GM10266 (cell line): ENCODE results near the gene JCHAIN.
A peak's percentile ranks its signal among the peaks of the same experiment; 100 is the strongest.
"Not testable (repeated sequence)": the region's sequence is repeated elsewhere in the genome, so short reads cannot be mapped to it uniquely, and the experiment has no call there.

Experiments
- DNase-seq: peaks from one replicate; pipeline ENCODE4 v3.0.0; 2012; ENCODE audit errors: extremely low spot score
- CTCF ChIP-seq: IDR thresholded peaks from 2 replicates; pipeline ENCODE4 v1.5.1; 2012; ENCODE audit warnings: mild to moderate bottlenecking, low read depth; ENCODE audit not compliant: control insufficient read depth, insufficient read depth; ENCODE audit errors: missing control alignments

The JCHAIN gene

GRCh38 chr4:70658418-70658817 is 7.9 kb downstream of the JCHAIN start:
- no peak for TF ChIP-seq CTCF
- DNase-seq, result no peak

GRCh38 chr4:70657326-70657725 is 9.0 kb downstream of the JCHAIN start:
- DNase-seq, result no peak
- TF ChIP-seq CTCF, result no peak

- DNase-seq, result no peak
- TF ChIP-seq CTCF, result no peak
Observed at GRCh38 chr4:70654605-70655011, 11.7 kb downstream of the JCHAIN start.

- peak; percentile 34 for TF ChIP-seq CTCF
- peak; percentile 25 for DNase-seq
Observed at GRCh38 chr4:70651864-70652506, 14.3 kb downstream of the JCHAIN start.

- not testable (repeated sequence) for DNase-seq
Observed at GRCh38 chr4:70650741-70651140, 15.6 kb downstream of the JCHAIN start.

GRCh38 chr4:70640192-70640591 is 26.1 kb downstream of the JCHAIN start:
- DNase-seq, result no peak
- no peak for TF ChIP-seq CTCF

- no peak for DNase-seq
- no peak for TF ChIP-seq CTCF
Observed at GRCh38 chr4:70637239-70637913, 28.9 kb downstream of the JCHAIN start.

- DNase-seq, result no peak
- TF ChIP-seq CTCF, result no peak
Observed at GRCh38 chr4:70634482-70634881, 31.8 kb downstream of the JCHAIN start.
